ENCODE measurements around the gene KRT4. TPM values are rescaled to one million over a fixed set of nuclear protein-coding genes. Genes with fewer than 3 reads are reported as not detected.

KRT4 gene
- total RNA-seq, 4 donors from 2014 or later = not detected

DNA sequence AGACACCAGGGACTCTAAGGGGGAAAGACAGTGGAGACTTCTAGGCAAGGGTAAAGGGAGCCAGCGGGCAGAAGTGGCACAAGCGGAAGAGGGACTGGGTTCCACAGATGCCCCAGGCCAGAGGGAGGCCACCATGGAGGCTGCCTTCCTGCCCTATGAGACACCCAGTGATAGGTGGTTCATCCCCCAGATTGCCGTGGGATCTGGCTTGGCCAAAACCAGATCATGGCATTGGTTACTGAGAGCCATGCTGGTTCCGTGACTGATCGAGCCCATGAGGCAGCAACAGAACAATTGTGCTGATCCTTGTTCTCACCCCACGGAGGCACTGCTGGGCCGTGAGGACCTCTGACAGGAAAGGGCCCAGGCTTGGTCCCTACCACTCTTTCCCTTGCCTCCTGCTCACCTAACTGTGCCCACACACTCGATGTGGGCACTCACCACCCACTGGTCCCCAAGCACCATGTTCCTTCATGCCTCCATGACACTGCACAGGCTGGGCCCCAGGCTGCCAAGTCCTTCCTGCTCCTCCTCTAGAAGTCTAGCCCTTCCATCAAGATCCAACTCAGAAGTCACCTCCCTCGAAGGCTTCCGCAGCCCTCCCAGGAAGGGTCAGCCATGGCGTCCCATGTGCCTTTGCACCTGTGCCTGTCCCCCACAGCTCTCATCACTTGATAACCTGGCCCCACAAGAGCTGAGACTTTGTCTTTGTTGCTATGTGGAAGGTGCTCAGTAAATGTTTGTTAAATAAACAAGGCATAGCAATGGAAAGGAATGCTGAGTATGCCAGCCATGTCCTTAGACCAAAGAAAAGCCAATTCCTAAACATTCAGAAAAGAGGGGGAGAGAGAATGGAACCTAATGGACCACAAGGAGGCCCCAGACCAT lies 12.9 kb upstream of the KRT4 start:
- TF ChIP-seq, protein P1, sequence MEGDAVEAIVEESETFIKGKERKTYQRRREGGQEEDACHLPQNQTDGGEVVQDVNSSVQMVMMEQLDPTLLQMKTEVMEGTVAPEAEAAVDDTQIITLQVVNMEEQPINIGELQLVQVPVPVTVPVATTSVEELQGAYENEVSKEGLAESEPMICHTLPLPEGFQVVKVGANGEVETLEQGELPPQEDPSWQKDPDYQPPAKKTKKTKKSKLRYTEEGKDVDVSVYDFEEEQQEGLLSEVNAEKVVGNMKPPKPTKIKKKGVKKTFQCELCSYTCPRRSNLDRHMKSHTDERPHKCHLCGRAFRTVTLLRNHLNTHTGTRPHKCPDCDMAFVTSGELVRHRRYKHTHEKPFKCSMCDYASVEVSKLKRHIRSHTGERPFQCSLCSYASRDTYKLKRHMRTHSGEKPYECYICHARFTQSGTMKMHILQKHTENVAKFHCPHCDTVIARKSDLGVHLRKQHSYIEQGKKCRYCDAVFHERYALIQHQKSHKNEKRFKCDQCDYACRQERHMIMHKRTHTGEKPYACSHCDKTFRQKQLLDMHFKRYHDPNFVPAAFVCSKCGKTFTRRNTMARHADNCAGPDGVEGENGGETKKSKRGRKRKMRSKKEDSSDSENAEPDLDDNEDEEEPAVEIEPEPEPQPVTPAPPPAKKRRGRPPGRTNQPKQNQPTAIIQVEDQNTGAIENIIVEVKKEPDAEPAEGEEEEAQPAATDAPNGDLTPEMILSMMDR (IDR thresholded peaks at IDR 0.05) = no peak
- ATAC-seq (ENCODE audit: low FRiP score) (no peak), DNase-seq (ENCODE audit: low spot score) (no peak)

GRCh38 chr12:52825961-52826360 lies 12.0 kb upstream of the KRT4 start:
- TF ChIP-seq, protein P1 (IDR thresholded peaks at IDR 0.05) = no peak
- DNase-seq (ENCODE audit: low spot score) (no peak), ATAC-seq (ENCODE audit: low FRiP score) (no peak)

- DNase-seq (ENCODE audit: low spot score) = no peak
- ATAC-seq (ENCODE audit: low FRiP score) = no peak
- TF ChIP-seq, protein P1 (IDR thresholded peaks at IDR 0.05) = no peak
Measured at GRCh38 chr12:52824741-52825410, 11.0 kb upstream of the KRT4 start.

DNA sequence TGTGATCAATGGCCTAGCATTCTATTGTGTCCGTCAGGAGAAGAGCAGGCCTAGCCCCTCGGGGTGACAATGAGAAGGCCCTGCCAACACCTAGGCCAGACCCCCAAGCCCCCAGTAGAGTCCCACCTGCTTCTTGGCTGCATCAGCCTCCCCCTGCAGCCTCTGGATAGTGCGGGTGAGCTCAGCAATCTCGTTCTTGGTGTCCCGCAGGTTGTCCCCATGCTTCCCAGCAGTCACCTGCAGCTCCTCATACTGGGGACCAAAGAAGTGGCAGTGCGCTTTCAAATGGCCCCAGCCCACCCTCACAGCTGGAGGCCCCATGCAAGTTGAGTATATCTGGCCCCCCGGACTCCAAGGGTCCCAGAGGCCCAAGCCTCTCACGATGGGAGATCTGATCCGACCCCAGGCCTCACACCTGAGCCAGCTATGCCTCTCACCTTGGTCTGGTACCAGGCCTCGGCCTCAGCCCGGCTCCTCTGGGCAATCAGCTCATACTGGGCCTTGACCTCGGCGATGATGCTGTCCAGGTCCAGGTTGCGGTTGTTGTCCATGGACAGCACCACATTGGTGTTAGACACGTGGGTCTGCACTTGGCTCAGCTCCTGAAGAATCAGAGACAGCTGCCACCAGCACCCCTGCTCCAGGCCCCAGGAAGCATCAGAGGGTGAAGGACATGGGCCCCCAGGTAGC lies 10.0 kb upstream of the KRT4 start:
- TF ChIP-seq, protein P1 (IDR thresholded peaks at IDR 0.05) = no peak
- ATAC-seq (ENCODE audit: low FRiP score) = no peak
- DNase-seq (ENCODE audit: low spot score) = no peak

DNA sequence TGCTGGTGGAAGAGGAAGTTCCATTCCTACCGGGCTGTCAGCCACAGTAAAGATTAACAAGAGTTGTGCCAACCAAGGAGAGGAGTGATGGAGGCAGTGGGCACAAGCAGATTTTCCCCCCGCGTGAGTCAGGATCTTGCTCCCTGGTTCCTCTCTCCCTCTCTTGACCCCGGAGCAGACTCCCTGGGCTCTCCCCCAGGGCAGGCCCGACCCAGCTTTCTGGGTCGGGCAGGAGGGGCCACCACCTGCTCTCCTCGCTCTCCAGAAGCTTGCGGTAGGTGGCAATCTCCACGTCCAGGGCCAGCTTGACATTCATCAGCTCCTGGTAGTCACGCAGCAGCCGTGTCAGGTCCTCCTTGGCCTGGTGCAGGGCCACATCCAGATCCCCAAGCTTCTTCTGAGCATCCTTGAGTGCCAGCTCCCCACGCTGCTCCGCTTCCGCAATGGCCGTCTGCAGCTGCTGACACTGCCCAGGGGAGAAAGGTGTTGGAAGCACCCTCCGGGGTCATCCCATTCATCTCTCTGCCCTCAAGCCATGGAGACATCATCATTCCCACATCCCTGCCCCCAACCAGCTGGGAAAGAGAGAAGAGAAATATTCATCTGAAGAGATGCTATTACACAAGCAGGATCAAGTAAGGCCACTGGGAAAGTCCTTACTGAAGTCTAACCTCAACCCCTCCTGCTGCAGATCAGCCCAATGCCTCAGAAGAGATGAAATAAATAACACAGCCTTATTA lies 9.0 kb upstream of the KRT4 start:
- ATAC-seq (ENCODE audit: low FRiP score) (no peak), DNase-seq (ENCODE audit: low spot score) (no peak)
- TF ChIP-seq, protein P1 (IDR thresholded peaks at IDR 0.05) = no peak

- TF ChIP-seq, protein P1 (IDR thresholded peaks at IDR 0.05) = no peak
- DNase-seq (ENCODE audit: low spot score) = no peak
- ATAC-seq (ENCODE audit: low FRiP score) = no peak
Measured at GRCh38 chr12:52821826-52822660, 8.1 kb upstream of the KRT4 start.
